Measurements from ENCODE around the gene GPSM3. TPM values are rescaled to one million over a fixed set of nuclear protein-coding genes. Genes with fewer than 3 reads are reported as not detected.
A peak's percentile ranks its signal among the peaks of the same experiment; 100 is the strongest.

GPSM3 gene
- total and polyA plus RNA-seq, 2 of the 13 experiments (the other 11 are each of a cell fraction or from before 2014, with no cell fraction given): 0.18 to 6.2 TPM

DNA sequence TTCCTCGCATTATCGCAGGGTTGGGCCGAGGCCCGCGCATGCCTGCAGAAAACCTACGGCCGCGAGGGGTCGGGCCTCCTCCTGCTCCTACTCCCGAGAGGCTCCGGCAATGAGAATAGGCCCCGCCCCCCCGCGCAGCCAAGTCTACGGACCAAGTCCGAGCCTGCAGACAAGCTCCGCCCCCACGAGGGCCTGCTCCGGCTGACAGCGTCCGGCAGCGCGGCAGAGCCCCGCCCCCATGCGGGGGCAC lies 3.1 kb upstream of the GPSM3 start (continued):
- TF ChIP-seq, protein P1, sequence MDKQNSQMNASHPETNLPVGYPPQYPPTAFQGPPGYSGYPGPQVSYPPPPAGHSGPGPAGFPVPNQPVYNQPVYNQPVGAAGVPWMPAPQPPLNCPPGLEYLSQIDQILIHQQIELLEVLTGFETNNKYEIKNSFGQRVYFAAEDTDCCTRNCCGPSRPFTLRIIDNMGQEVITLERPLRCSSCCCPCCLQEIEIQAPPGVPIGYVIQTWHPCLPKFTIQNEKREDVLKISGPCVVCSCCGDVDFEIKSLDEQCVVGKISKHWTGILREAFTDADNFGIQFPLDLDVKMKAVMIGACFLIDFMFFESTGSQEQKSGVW (CRISPR knock-in tag; IDR thresholded peaks at IDR 0.05; ENCODE audit: borderline replicate concordance): no peak
- no peak for TF ChIP-seq ESRRA (CRISPR knock-in tag; IDR thresholded peaks at IDR 0.05; ENCODE audit: low read depth)
- no peak for TF ChIP-seq PTBP1 (IDR thresholded peaks at IDR 0.05; ENCODE audit: low read depth, low read length, poor library complexity, severe bottlenecking)
- TF ChIP-seq AKAP8 (CRISPR knock-in tag; IDR thresholded peaks at IDR 0.05): no peak
- TF ChIP-seq ZNF350 (CRISPR knock-in tag; IDR thresholded peaks at IDR 0.05; ENCODE audit: borderline replicate concordance, low read depth): no peak
- no peak for TF ChIP-seq EED (CRISPR knock-in tag; IDR thresholded peaks at IDR 0.05)
- TF ChIP-seq, protein P2, sequence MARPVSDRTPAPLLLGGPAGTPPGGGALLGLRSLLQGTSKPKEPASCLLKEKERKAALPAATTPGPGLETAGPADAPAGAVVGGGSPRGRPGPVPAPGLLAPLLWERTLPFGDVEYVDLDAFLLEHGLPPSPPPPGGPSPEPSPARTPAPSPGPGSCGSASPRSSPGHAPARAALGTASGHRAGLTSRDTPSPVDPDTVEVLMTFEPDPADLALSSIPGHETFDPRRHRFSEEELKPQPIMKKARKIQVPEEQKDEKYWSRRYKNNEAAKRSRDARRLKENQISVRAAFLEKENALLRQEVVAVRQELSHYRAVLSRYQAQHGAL (CRISPR knock-in tag; IDR thresholded peaks at IDR 0.05; ENCODE audit: not compliant biosample characterization): no peak
- no peak for TF ChIP-seq ZNF703 (CRISPR knock-in tag; IDR thresholded peaks at IDR 0.05; ENCODE audit: borderline replicate concordance)
- TF ChIP-seq ZNF790 (CRISPR knock-in tag; IDR thresholded peaks at IDR 0.05; ENCODE audit: borderline replicate concordance): 0 out of 2 replicates have a peak, but pooled peaks have one; percentile 8
- TF ChIP-seq CHD2 (IDR thresholded peaks at IDR 0.05; ENCODE audit: low read depth, low read length): 0 out of 2 replicates have a peak, but pooled peaks have one; percentile 76
- TF ChIP-seq ERF (CRISPR knock-in tag; IDR thresholded peaks at IDR 0.05): no peak; the same call in 1 of the 2 replicates
- no peak for TF ChIP-seq ZNF10 (CRISPR knock-in tag; IDR thresholded peaks at IDR 0.05; ENCODE audit: borderline replicate concordance, low read depth)
- no peak; the same call in 1 of the 2 replicates for TF ChIP-seq NR2F6 (IDR thresholded peaks at IDR 0.05)
- peak; percentile 8; the same call in 1 of the 2 replicates for TF ChIP-seq NR2F6 (CRISPR knock-in tag; IDR thresholded peaks at IDR 0.05)
- TF ChIP-seq KDM5B (CRISPR knock-in tag; IDR thresholded peaks at IDR 0.05; ENCODE audit: borderline replicate concordance): no peak
- no peak for TF ChIP-seq ZMAT3 (CRISPR knock-in tag; conservative IDR thresholded peaks at IDR 0.05)
- TF ChIP-seq, protein P3, sequence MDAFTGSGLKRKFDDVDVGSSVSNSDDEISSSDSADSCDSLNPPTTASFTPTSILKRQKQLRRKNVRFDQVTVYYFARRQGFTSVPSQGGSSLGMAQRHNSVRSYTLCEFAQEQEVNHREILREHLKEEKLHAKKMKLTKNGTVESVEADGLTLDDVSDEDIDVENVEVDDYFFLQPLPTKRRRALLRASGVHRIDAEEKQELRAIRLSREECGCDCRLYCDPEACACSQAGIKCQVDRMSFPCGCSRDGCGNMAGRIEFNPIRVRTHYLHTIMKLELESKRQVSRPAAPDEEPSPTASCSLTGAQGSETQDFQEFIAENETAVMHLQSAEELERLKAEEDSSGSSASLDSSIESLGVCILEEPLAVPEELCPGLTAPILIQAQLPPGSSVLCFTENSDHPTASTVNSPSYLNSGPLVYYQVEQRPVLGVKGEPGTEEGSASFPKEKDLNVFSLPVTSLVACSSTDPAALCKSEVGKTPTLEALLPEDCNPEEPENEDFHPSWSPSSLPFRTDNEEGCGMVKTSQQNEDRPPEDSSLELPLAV (CRISPR knock-in tag; conservative IDR thresholded peaks at IDR 0.05; ENCODE audit: low read depth): no peak
- TF ChIP-seq SMAD9 (CRISPR knock-in tag; IDR thresholded peaks at IDR 0.05): 0 out of 2 replicates have a peak, but pooled peaks have one; percentile 31
- TF ChIP-seq, protein P4, sequence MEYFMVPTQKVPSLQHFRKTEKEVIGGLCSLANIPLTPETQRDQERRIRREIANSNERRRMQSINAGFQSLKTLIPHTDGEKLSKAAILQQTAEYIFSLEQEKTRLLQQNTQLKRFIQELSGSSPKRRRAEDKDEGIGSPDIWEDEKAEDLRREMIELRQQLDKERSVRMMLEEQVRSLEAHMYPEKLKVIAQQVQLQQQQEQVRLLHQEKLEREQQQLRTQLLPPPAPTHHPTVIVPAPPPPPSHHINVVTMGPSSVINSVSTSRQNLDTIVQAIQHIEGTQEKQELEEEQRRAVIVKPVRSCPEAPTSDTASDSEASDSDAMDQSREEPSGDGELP (IDR thresholded peaks at IDR 0.05; ENCODE audit: borderline replicate concordance, low read depth): peak; percentile 59; the same call in 1 of the 2 replicates
- TF ChIP-seq SKI (IDR thresholded peaks at IDR 0.05; ENCODE audit: partially characterized antibody): peak; percentile 69
- TF ChIP-seq, protein P5, sequence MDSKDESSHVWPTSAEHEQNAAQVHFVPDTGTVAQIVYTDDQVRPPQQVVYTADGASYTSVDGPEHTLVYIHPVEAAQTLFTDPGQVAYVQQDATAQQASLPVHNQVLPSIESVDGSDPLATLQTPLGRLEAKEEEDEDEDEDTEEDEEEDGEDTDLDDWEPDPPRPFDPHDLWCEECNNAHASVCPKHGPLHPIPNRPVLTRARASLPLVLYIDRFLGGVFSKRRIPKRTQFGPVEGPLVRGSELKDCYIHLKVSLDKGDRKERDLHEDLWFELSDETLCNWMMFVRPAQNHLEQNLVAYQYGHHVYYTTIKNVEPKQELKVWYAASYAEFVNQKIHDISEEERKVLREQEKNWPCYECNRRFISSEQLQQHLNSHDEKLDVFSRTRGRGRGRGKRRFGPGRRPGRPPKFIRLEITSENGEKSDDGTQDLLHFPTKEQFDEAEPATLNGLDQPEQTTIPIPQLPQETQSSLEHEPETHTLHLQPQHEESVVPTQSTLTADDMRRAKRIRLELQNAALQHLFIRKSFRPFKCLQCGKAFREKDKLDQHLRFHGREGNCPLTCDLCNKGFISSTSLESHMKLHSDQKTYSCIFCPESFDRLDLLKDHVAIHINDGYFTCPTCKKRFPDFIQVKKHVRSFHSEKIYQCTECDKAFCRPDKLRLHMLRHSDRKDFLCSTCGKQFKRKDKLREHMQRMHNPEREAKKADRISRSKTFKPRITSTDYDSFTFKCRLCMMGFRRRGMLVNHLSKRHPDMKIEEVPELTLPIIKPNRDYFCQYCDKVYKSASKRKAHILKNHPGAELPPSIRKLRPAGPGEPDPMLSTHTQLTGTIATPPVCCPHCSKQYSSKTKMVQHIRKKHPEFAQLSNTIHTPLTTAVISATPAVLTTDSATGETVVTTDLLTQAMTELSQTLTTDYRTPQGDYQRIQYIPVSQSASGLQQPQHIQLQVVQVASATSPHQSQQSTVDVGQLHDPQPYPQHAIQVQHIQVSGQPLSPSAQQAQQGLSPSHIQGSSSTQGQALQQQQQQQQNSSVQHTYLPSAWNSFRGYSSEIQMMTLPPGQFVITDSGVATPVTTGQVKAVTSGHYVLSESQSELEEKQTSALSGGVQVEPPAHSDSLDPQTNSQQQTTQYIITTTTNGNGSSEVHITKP (CRISPR knock-in tag; IDR thresholded peaks at IDR 0.05; ENCODE audit: low read depth): no peak
- no peak; the same call in 1 of the 2 replicates for TF ChIP-seq SNAPC2 (CRISPR knock-in tag; IDR thresholded peaks at IDR 0.05)
- TF ChIP-seq ZSCAN25 (CRISPR knock-in tag; IDR thresholded peaks at IDR 0.05): 0 out of 2 replicates have a peak, but pooled peaks have one; percentile 76
- TF ChIP-seq NFATC3 (CRISPR knock-in tag; IDR thresholded peaks at IDR 0.05): no peak
- no peak for TF ChIP-seq NFIB (CRISPR knock-in tag; IDR thresholded peaks at IDR 0.05; ENCODE audit: borderline replicate concordance)
